H1 (cell line): ENCODE results near the gene ARPP21. TPM values are rescaled to one million over a fixed set of nuclear protein-coding genes. Genes with fewer than 3 reads are reported as not detected.

Experiments
- CTCF ChIA-PET: fragments of 300-600 bp; sonication (Branson Sonifier 250); formaldehyde crosslinking; loops from one replicate; lab custom pipeline; 2021; ENCODE audit not compliant: partially characterized antibody; lab: Charles Lee
- POLR2A ChIA-PET: fragments of 300-600 bp; sonication (Branson Sonifier 250); formaldehyde crosslinking; loops from one replicate; lab custom pipeline; 2021; ENCODE audit warnings: inconsistent platforms; ENCODE audit not compliant: partially characterized antibody; lab: Charles Lee
- DNase-seq, 2 experiments: peaks; one replicate each; pipeline versions ENCODE4 v3.0.0 to v3.0.0-alpha.2; 2010 to 2022; ENCODE audit warnings: low spot score in 2 of 2, low read depth in 1 of 2, mixed read lengths in 1 of 2
- FAIRE-seq: peaks from 2 replicates; lab custom pipeline; 2011; peaks lifted over from hg19 to GRCh38; lab: Jason Lieb, UNC
- H2AFZ ChIP-seq: 2 replicates; pipeline ENCODE4 v1.8.1; 2012; ENCODE audit warnings: low read length, inconsistent platforms
- H2AK5ac ChIP-seq: 2 replicates; pipeline ENCODE4 v1.6.1; 2013; ENCODE audit warnings: low read depth, low read length
- H2BK120ac ChIP-seq: replicated peaks from 2 replicates; pipeline ENCODE3; 2013; ENCODE audit warnings: low read depth, low read length, inconsistent platforms
- H2BK12ac ChIP-seq: 2 replicates; pipeline ENCODE4 v1.6.1; 2013; ENCODE audit warnings: low read depth, low read length
- H2BK15ac ChIP-seq: 2 replicates; pipeline ENCODE4 v1.6.1; 2013; ENCODE audit warnings: low read length
- H2BK20ac ChIP-seq: 2 replicates; pipeline ENCODE4 v1.6.1; 2013; ENCODE audit warnings: low read length
- H2BK5ac ChIP-seq: 2 replicates; pipeline ENCODE4 v1.6.1; 2013; ENCODE audit warnings: low read depth, low read length
- H3K14ac ChIP-seq: 2 replicates; pipeline ENCODE4 v1.6.1; 2013; ENCODE audit warnings: inconsistent platforms; ENCODE audit not compliant: insufficient read length
- H3K18ac ChIP-seq: 2 replicates; pipeline ENCODE4 v1.6.1; 2013; ENCODE audit warnings: low read length; ENCODE audit errors: extremely low read depth
- H3K23ac ChIP-seq: 2 replicates; pipeline ENCODE4 v1.6.1; 2013; ENCODE audit warnings: inconsistent platforms; ENCODE audit not compliant: insufficient read length
- H3K23me2 ChIP-seq: 2 replicates; pipeline ENCODE4 v1.6.1; 2013; ENCODE audit warnings: low read depth, low read length
- H3K27ac ChIP-seq: 2 replicates; pipeline ENCODE4 v1.6.1; 2011; ENCODE audit warnings: low read depth, low read length, inconsistent platforms
- H3K27me3 ChIP-seq, 4 experiments: replicated peaks in 1 of 4; 1 replicate in 1 of 4; 2 replicates in 3 of 4; pipeline versions ENCODE4 v1.6.1 to v1.8.1; 2011 to 2013; ENCODE audit warnings: low read length in 3 of 4, mild to moderate bottlenecking in 3 of 4, inconsistent platforms in 2 of 4, mixed read lengths in 2 of 4, moderate library complexity in 1 of 4; ENCODE audit not compliant: control insufficient read depth in 3 of 4, insufficient read depth in 3 of 4; ENCODE audit errors: extremely low read depth in 1 of 4
- H3K36me3 ChIP-seq, 4 experiments: 2 replicates each; pipeline versions ENCODE4 v1.6.1 to v1.8.1; 2011 to 2013; ENCODE audit warnings: mild to moderate bottlenecking in 4 of 4, low read length in 3 of 4, moderate library complexity in 2 of 4, control low read depth in 1 of 4, inconsistent platforms in 1 of 4; ENCODE audit not compliant: insufficient read depth in 4 of 4, control insufficient read depth in 2 of 4
- H3K4ac ChIP-seq: replicated peaks from 2 replicates; pipeline ENCODE3; 2013; ENCODE audit warnings: low read length, low read depth, mixed read lengths, inconsistent platforms; ENCODE audit not compliant: insufficient read length
- H3K4me1 ChIP-seq, 4 experiments: replicated peaks in 1 of 4; 1 replicate in 1 of 4; 2 replicates in 3 of 4; pipeline versions ENCODE4 v1.6.1 to v1.8.1; 2011 to 2013; ENCODE audit warnings: low read length in 3 of 4, inconsistent platforms in 2 of 4, mixed read lengths in 1 of 4; ENCODE audit not compliant: insufficient read depth in 4 of 4, control insufficient read depth in 3 of 4
- H3K4me2 ChIP-seq, 2 experiments: 2 replicates each; pipeline versions ENCODE4 v1.6.1 to v1.8.1; 2011 to 2013; ENCODE audit warnings: low read depth in 2 of 2, low read length in 2 of 2, control low read depth in 1 of 2, inconsistent platforms in 1 of 2, mild to moderate bottlenecking in 1 of 2; ENCODE audit not compliant: insufficient read depth in 1 of 2
- H3K4me3 ChIP-seq, 4 experiments: fragments of 200-600, 300-600 bp in 1 of 4; sonication (generic), shearing (Covaris generic), sonication (Bioruptor Twin) in 1 of 4; 2 replicates each; pipeline versions ENCODE4 v1.5.1 to v1.8.1; 2011 to 2016; ENCODE audit warnings: low read length in 4 of 4, low read depth in 3 of 4, control low read depth in 2 of 4, inconsistent platforms in 2 of 4, mild to moderate bottlenecking in 2 of 4, mixed read lengths in 1 of 4, moderate library complexity in 1 of 4; ENCODE audit not compliant: insufficient read depth in 2 of 4; ENCODE audit errors: extremely low read depth in 1 of 4
- H3K56ac ChIP-seq: replicated peaks from 2 replicates; pipeline ENCODE3; 2013; ENCODE audit warnings: low read depth, mild to moderate bottlenecking, mixed read lengths, low read length, inconsistent platforms; ENCODE audit not compliant: insufficient read length
- H3K79me1 ChIP-seq: 2 replicates; pipeline ENCODE4 v1.6.1; 2013; ENCODE audit warnings: low read depth, low read length, control low read depth
- H3K79me2 ChIP-seq, 2 experiments: 2 replicates each; pipeline versions ENCODE4 v1.6.1 to v1.8.1; 2012 to 2013; ENCODE audit warnings: low read length in 2 of 2, mild to moderate bottlenecking in 2 of 2, inconsistent platforms in 1 of 2; ENCODE audit not compliant: insufficient read depth in 2 of 2, control insufficient read depth in 1 of 2
- H3K9ac ChIP-seq, 4 experiments: replicated peaks in 1 of 4; 1 replicate in 1 of 4; 2 replicates in 3 of 4; pipeline versions ENCODE4 v1.6.1 to v1.8.1; 2011 to 2013; ENCODE audit warnings: low read depth in 3 of 4, low read length in 3 of 4, control low read depth in 2 of 4, mild to moderate bottlenecking in 2 of 4, moderate library complexity in 2 of 4, inconsistent platforms in 1 of 4; ENCODE audit errors: extremely low read depth in 1 of 4
- H3K9me3 ChIP-seq, 2 experiments: 2 replicates each; pipeline versions ENCODE4 v1.6.1 to v1.8.1; 2012 to 2013; ENCODE audit warnings: mild to moderate bottlenecking in 2 of 2, moderate library complexity in 2 of 2, control low read depth in 1 of 2, inconsistent platforms in 1 of 2, low read depth in 1 of 2, low read length in 1 of 2, mixed read lengths in 1 of 2; ENCODE audit not compliant: insufficient read depth in 2 of 2
- H4K20me1 ChIP-seq, 2 experiments: replicated peaks in 1 of 2; 2 replicates each; pipeline versions ENCODE3 to v1.8.1; 2011 to 2013; ENCODE audit warnings: inconsistent platforms in 2 of 2, low read length in 2 of 2, mild to moderate bottlenecking in 1 of 2; ENCODE audit not compliant: insufficient read depth in 2 of 2, control insufficient read depth in 1 of 2
- H4K5ac ChIP-seq: 2 replicates; pipeline ENCODE4 v1.6.1; 2013; ENCODE audit warnings: low read length, low read depth, mixed read lengths, inconsistent platforms; ENCODE audit not compliant: insufficient read length
- H4K8ac ChIP-seq: 2 replicates; pipeline ENCODE4 v1.8.0; 2013; ENCODE audit warnings: mild to moderate bottlenecking, moderate library complexity, low read length, inconsistent platforms; ENCODE audit not compliant: insufficient read depth; ENCODE audit errors: extremely low read depth
- H4K91ac ChIP-seq: replicated peaks from 2 replicates; pipeline ENCODE3; 2013; ENCODE audit warnings: low read length, mixed read lengths, inconsistent platforms; ENCODE audit not compliant: insufficient read length
- ASH2L ChIP-seq: fragments of 200-600, 300-600 bp; sonication (generic); IDR thresholded peaks from one replicate; pipeline ENCODE4 v1.7.1; 2017; ENCODE audit warnings: low read length
- BRCA1 ChIP-seq: IDR thresholded peaks from 2 replicates; pipeline ENCODE4 v1.6.1; 2012; ENCODE audit warnings: low read depth, low read length, improper control_type of control experiment
- CHD2 ChIP-seq: IDR thresholded peaks from 2 replicates; pipeline ENCODE4 v1.6.1; 2012; ENCODE audit warnings: low read length, improper control_type of control experiment
- KDM5A ChIP-seq: fragments of 200-600 bp; IDR thresholded peaks from 2 replicates; pipeline ENCODE4 v1.7.1; 2012; ENCODE audit warnings: mild to moderate bottlenecking, low read length, inconsistent platforms, mixed read lengths
- NRF1 ChIP-seq: IDR thresholded peaks from 2 replicates; pipeline ENCODE4 v1.6.1; 2011; ENCODE audit warnings: mild to moderate bottlenecking, low read depth, low read length, improper control_type of control experiment
- SUZ12 ChIP-seq: fragments of 200-600 bp; sonication (generic); IDR thresholded peaks from 2 replicates; pipeline ENCODE4 v1.6.1; 2012; ENCODE audit warnings: mild to moderate bottlenecking, inconsistent platforms, low read length, moderate library complexity, mixed read lengths
- ZNF274 ChIP-seq: IDR thresholded peaks from 2 replicates; pipeline ENCODE4 v1.7.0; 2012; ENCODE audit warnings: low read length, borderline replicate concordance; ENCODE audit errors: extremely low read depth
- WGBS, 2 experiments: shearing (Covaris generic) in 1 of 2; methylation state at CpG; one replicate each; pipeline versions ENCODE4 v1.1.6 to v1.1.7; 2013 to 2015; ENCODE audit warnings: low lambda C conversion rate in 2 of 2, mixed read lengths in 2 of 2, inconsistent platforms in 1 of 2, low coverage in 1 of 2, missing lambda C conversion rate in 1 of 2; ENCODE audit not compliant: insufficient replicate concordance in 2 of 2, insufficient coverage in 1 of 2, insufficient read length in 1 of 2; ENCODE audit errors: extremely low coverage in 1 of 2, missing lambda C conversion rate in 1 of 2; 5-methylcytosine and 5-hydroxymethylcytosine counted together
- polyA plus RNA-seq, 7 experiments: library from polyadenylated mRNA; depleted of rRNA in 3 of 7; stranded (reverse) in 5 of 7; unstranded in 2 of 7; fragments of >200 nt in 5 of 7; fragments of 200-250 nt in 2 of 7; gene quantifications; 1 replicate in 5 of 7; 2 replicates in 1 of 7; 4 replicates in 1 of 7; pipeline versions ENCODE4 v1.2.1 to v1.2.3, GENCODE V29; 2011 to 2013; ENCODE audit warnings: missing spikeins in 2 of 7, mixed read lengths in 2 of 7
- total RNA-seq: library from RNA; stranded (reverse); fragmentation: NEBNext Ultra II Directional; extraction: Animal tissue kit (Norgen Biotek cat#: 25700); gene quantifications from 2 replicates; pipeline ENCODE4 v1.2.1, GENCODE V29; 2021
- TF ChIP-seq, protein P1 (sequence below), 3 experiments: IDR thresholded peaks; 1 replicate in 2 of 3; 2 replicates in 1 of 3; pipeline versions ENCODE4 v1.5.1 to v1.6.1; 2011; ENCODE audit warnings: low read length in 3 of 3, mild to moderate bottlenecking in 3 of 3, inconsistent platforms in 2 of 3, low read depth in 1 of 3, moderate library complexity in 1 of 3; ENCODE audit not compliant: insufficient read depth in 1 of 3; ENCODE audit errors: control extremely low read depth in 1 of 3
- TF ChIP-seq, protein P2 (sequence below): IDR thresholded peaks from 2 replicates; pipeline ENCODE4 v1.6.1; 2011; ENCODE audit warnings: low read depth, mild to moderate bottlenecking, low read length; ENCODE audit not compliant: insufficient read depth

Gene ARPP21
- total and polyA plus RNA-seq, 2 of the 8 experiments (the other 6 are each of a cell fraction or from before 2014, with no cell fraction given): not detected

DNA sequence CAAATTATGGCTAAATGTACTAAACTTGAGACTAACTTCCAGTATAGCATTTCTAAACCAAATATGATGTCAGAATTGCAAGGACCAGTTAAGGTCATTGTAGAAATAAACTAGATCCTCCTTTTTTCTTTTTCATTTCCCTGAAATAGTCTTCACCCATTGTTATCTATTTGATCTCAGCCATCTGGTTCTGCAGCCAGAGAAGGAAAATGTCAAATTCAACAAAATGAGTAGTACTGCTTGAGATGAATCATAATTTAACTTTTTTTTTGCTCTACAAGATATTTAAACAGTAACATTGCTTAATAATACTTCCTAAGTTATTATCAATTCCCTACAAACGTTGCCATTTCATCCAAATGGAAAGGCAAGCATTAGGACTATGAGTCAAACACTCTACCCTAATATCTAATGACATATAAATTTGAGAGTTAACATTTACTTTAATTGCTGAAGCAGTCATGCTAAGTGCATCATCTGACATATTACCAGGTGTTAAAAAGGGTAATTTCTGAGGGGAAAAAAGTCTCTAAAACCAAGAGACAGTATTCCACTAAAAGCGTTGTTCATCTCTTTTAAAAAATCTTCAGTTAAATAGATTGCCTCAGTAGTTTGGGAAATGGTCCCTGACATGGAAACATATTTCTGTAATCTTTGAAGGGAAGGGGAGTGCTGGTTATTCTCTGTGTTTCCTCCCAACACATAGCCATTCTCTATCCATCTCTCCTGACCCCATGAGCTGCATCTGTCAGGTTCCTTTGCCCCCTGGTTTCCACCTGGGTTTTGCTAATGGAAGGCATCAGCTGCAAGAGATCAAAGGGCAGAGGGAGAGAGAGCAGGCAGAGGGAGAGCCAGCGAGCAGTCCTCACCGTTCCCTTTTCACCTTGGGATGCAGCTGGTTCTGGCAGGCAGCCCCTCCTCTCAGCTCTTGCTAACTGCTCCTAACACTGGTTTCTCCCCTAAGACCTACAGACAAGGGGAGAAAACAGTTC is 138.5 kb downstream of the ARPP21 start:
- Histone ChIP-seq H3K4me2 (no peak overlapping the region), H4K8ac (no peak overlapping the region), H3K23me2 (no peaks in the 10 kb centered on the region), H3K4me1 (peaks cover 0 to 2% (median 0%) of the 10 kb centered on the region in 4 experiments; a peak in 1 of 7 replicates), H3K36me3 (no peaks in the 10 kb centered on the region), H2BK12ac (no peak overlapping the region), H4K20me1 (no peaks in the 10 kb centered on the region), H3K4ac (no peak overlapping the region), H4K91ac (no peak overlapping the region), H2BK20ac (no peak overlapping the region), H3K4me3 (no peak overlapping the region), H2AK5ac (no peak overlapping the region), H3K27me3 (no peaks in the 10 kb centered on the region), H3K9me3 (no peaks in the 10 kb centered on the region), H3K23ac (no peak overlapping the region), H2AFZ (no peak overlapping the region), H3K18ac (no peak overlapping the region), H2BK120ac (no peak overlapping the region), H3K79me1 (no peaks in the 10 kb centered on the region), H3K9ac (no peak overlapping the region), H3K27ac (no peak overlapping the region), H3K79me2 (no peaks in the 10 kb centered on the region), H2BK5ac (no peak overlapping the region), H2BK15ac (no peak overlapping the region), H3K14ac (no peak overlapping the region), H3K56ac (no peak overlapping the region), H4K5ac (no peak overlapping the region)
- WGBS, 2 experiments: 79% methylated on average over 3 of the region's 4 CpGs; no CpG with 5 or more reads in 1 of the 2 experiments
- peak; percentile 24 for FAIRE-seq
- DNase-seq: no peak
- ChIA-PET CTCF (interaction anchor here (0.6 to 1.6 kb wide), 6 partner anchors 10 to 558 kb away, joined by 3 to 6 read pairs (median 4); no protein-coding TSS in a partner anchor), POLR2A (no interaction called here)
- TF ChIP-seq ZNF274 (no peak), CHD2 (no peak), SUZ12 (no peak), ASH2L (no peak), NRF1 (no peak), KDM5A (no peak), BRCA1 (no peak)
- TF ChIP-seq, protein P1, sequence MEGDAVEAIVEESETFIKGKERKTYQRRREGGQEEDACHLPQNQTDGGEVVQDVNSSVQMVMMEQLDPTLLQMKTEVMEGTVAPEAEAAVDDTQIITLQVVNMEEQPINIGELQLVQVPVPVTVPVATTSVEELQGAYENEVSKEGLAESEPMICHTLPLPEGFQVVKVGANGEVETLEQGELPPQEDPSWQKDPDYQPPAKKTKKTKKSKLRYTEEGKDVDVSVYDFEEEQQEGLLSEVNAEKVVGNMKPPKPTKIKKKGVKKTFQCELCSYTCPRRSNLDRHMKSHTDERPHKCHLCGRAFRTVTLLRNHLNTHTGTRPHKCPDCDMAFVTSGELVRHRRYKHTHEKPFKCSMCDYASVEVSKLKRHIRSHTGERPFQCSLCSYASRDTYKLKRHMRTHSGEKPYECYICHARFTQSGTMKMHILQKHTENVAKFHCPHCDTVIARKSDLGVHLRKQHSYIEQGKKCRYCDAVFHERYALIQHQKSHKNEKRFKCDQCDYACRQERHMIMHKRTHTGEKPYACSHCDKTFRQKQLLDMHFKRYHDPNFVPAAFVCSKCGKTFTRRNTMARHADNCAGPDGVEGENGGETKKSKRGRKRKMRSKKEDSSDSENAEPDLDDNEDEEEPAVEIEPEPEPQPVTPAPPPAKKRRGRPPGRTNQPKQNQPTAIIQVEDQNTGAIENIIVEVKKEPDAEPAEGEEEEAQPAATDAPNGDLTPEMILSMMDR (IDR thresholded peaks at IDR 0.05; ENCODE audit: control extremely low read depth in 1 of 3, insufficient read depth in 1 of 3, low read depth in 1 of 3, low read length in 3 of 3): no peak
- TF ChIP-seq, protein P2, sequence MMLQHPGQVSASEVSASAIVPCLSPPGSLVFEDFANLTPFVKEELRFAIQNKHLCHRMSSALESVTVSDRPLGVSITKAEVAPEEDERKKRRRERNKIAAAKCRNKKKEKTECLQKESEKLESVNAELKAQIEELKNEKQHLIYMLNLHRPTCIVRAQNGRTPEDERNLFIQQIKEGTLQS: no peak
